ENCODE measurements around the gene MGP.

MGP gene

DNA sequence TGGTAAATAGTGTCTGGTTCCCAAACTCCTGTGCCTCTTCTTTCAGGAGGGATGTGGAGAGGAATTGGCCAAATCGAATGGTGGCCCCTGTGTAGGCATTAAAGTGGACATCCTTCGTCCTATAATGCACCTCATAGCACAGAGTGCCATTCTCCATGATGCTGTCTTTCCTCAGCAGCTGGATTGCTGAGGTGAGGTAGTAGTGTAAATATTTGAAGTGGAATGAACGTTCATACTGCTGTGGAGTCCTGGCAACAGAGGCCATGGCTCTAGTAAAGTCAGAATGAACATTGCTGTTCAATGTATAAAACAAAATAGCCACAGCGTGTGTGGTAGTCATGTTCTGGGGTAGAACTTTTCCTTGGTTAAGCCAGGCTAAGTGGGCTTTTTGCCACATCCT, 45.0 kb downstream of the MGP start:
- TF ChIP-seq, protein P1, sequence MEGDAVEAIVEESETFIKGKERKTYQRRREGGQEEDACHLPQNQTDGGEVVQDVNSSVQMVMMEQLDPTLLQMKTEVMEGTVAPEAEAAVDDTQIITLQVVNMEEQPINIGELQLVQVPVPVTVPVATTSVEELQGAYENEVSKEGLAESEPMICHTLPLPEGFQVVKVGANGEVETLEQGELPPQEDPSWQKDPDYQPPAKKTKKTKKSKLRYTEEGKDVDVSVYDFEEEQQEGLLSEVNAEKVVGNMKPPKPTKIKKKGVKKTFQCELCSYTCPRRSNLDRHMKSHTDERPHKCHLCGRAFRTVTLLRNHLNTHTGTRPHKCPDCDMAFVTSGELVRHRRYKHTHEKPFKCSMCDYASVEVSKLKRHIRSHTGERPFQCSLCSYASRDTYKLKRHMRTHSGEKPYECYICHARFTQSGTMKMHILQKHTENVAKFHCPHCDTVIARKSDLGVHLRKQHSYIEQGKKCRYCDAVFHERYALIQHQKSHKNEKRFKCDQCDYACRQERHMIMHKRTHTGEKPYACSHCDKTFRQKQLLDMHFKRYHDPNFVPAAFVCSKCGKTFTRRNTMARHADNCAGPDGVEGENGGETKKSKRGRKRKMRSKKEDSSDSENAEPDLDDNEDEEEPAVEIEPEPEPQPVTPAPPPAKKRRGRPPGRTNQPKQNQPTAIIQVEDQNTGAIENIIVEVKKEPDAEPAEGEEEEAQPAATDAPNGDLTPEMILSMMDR (conservative IDR thresholded peaks at IDR 0.05) = no peak
- TF ChIP-seq ZFX (IDR thresholded peaks at IDR 0.05) = no peak
- H3K27ac ChIP-seq = no peak overlapping the region

DNA sequence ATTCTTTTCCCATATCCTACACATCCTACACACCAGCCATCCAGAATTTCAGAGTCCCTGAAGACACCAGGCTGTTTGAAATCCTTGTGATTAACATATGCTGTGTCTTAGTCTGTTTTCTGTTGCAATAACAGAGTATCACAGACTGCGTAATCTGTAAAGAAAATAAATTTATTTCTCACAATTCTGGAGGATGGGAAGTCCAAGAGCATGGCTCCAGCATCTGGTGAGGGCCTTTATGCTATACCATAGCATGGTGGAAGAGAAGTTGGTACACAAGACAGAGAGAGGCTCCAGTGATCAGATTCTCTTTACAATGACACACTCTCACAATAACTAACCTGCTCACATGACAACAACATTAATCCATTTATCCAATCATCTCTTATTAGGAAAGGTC, 46.4 kb downstream of the MGP start:
- TF ChIP-seq, protein P1 (conservative IDR thresholded peaks at IDR 0.05) = no peak
- no peak for TF ChIP-seq ZFX (IDR thresholded peaks at IDR 0.05)
- no peak overlapping the region for H3K27ac ChIP-seq

DNA sequence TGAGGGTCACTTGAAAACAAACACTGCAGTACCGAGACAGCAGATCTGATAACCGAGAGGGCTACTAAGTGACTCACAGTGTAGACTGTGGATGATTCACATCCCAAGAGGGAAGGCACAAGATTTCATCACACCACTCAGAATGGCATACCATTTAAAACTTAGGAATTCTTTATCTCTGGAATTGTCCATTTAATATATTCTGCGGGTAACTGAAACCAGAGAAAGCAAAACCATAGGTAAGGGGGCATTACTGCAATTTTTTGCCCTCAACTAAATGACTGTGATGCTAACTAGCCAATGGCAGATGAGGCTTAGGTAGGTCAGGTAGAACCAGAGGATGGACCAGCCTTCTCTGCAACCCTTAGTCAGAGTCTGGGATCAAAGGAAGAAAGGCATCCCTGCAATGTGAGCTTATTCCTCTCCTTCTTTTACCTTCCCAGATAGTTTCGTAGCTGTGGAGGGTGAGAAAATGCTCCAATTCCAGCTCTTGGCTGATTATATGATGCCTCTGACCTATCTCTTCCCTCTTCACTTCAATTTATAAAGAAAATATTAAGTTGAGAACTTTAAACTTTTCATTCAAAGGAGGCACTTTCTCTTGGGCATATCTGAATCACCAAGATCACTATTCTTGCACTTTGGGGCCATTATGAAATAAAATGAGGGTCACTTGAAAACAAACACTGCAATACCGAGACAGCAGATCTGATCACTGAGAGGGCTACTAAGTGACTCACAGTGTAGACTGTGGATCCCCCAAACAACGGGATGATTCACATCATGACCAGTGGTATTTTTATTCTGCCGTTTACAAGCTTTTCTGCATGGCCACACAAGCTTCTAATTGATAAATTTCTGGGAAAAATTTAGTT, 49.1 kb downstream of the MGP start:
- no peak overlapping the region for H3K27ac ChIP-seq
- no peak for TF ChIP-seq ZFX (IDR thresholded peaks at IDR 0.05)
- TF ChIP-seq, protein P1 (conservative IDR thresholded peaks at IDR 0.05) = no peak

DNA sequence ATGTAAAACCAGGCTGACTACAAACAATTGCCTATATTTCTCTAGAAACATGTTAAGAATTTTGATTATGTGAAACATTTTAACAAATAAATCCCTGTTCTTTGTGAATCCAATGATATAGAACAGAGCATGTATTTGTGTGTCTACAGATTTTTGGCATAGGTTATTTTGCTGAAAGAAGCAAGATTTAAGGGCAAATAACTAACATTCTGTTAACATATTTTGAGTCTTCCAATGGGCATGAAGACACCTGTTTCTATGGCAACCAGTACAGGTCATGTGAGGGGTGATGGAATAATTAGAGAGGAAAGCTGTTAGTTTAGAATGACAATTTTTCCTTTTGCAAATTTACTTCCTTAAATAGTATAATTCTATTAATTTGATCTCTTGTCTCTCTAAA, 51.1 kb downstream of the MGP start:
- TF ChIP-seq ZFX (IDR thresholded peaks at IDR 0.05) = no peak
- TF ChIP-seq, protein P1 (conservative IDR thresholded peaks at IDR 0.05) = no peak
- no peak overlapping the region for H3K27ac ChIP-seq

DNA sequence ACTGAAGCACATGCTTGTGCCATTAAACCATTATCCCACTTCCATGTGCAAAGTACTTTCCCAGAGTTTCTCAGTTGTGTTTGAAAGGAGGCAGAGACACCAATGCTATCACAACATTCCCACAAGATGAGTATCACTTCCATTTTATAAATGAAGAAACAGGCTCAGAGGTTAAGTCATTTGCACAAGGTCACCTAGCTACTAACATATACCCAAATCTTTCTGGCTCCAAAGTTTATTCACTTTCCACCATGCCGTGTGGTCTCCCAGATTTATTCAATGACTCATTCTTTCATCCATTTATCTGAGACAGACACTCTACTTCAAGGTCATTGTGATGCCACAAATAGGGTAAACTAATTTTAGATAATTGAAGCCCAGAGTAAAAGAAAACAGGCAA, 51.7 kb downstream of the MGP start:
- TF ChIP-seq ZFX (IDR thresholded peaks at IDR 0.05) = no peak
- TF ChIP-seq, protein P1 (conservative IDR thresholded peaks at IDR 0.05) = no peak
- no peak overlapping the region for H3K27ac ChIP-seq

DNA sequence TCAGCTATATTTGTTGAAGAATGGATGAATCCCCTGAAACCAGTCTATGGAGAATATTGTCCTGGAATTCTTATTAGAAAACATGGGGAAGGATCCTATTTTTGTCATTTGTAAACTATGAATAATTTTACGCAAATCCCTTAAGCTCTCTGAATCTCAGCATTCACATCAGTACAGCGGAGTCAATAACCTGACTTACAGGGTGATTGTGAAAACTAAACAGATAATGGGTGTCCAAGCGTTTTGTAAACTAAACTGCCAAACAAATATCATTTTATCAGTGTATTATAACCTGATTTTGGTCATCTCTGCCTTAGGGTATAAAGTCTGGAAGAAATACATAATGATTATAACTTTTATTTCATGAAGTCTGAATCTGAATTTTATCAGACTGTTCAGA, 52.3 kb downstream of the MGP start:
- no peak for TF ChIP-seq ZFX (IDR thresholded peaks at IDR 0.05)
- TF ChIP-seq, protein P1 (conservative IDR thresholded peaks at IDR 0.05) = no peak
- no peak overlapping the region for H3K27ac ChIP-seq

Data from C4-2B (cell line).